ENCODE data around the gene ZNF530. TPM values are rescaled to one million over a fixed set of nuclear protein-coding genes. Genes with fewer than 3 reads are reported as not detected.
A peak's percentile ranks its signal among the peaks of the same experiment; 100 is the strongest.

ZNF530 gene
- total RNA-seq, 2 experiments from 2014 or later: 2.7 to 3.4 TPM

DNA sequence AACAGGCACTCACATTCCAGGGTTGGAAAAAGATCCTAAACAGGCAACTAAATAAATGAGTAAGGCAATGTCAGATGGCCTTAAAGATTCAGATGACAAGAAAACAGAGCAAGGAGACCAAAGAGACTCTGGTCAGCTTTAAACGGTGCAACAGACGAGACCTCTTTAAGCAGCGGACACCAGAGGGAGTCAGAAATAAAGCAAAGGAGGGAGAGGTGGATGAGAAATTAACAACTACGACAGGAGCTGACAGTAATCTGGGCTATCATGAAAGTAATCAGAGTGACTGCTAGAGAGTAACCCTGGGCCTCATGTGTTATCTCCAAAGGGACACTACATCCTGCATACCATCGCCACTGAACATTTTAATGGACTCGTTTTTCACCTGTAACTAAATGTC, 41.2 kb upstream of the ZNF530 start:
- DNase-seq: no peak
- Mint-ChIP-seq H3K4me1 (ENCODE audit: low read depth) (peaks cover 34% of the 10 kb centered on the region), H3K27me3 (peaks cover 9% of the 10 kb centered on the region), H3K36me3 (ENCODE audit: low read depth) (peaks cover 85% of the 10 kb centered on the region), H3K9me3 (peaks cover 16% of the 10 kb centered on the region), H3K27ac (peak overlapping the region; percentile 64), H3K4me3 (peak overlapping the region; percentile 95)
- intact Hi-C loops (cut with DNase I, micrococcal nuclease): loop anchor here (2.0 kb wide), 5 partner anchors 32 to 148 kb away; partner anchors contain the start of genes ZNF549 (in 2 of the 2), ZNF17 (in 1 of the 2), ZNF749 (in 1 of the 2) and ZNF773 (in 1 of the 2)
- Histone ChIP-seq H3K27ac (ENCODE audit: low read depth in 1 of 2, low read length in 2 of 2) (no peak overlapping the region), H3K9me3 (ENCODE audit: control insufficient read depth in 1 of 2, insufficient read depth in 1 of 2, low read length in 2 of 2) (peaks cover 20 to 34% of the 10 kb centered on the region in 2 experiments), H3K4me3 (ENCODE audit: low read length) (peak overlapping the region; percentile 94), H3K36me3 (ENCODE audit: insufficient read depth, low read length) (peaks cover 27% of the 10 kb centered on the region), H3K27me3 (ENCODE audit: control insufficient read depth in 1 of 2, insufficient read depth in 2 of 2, low read length in 2 of 2) (peaks cover 0 to 5% of the 10 kb centered on the region in 2 experiments), H3K4me1 (ENCODE audit: insufficient read depth, low read length) (peaks cover 25% of the 10 kb centered on the region)
- no peak for ATAC-seq (ENCODE audit: poor library complexity)
- ChIA-PET POLR2A (interaction anchor here (1.1 to 1.6 kb wide), 4 partner anchors 20 to 168 kb away, joined by 3 to 6 read pairs (median 4); partner anchors contain the start of genes ZNF416 and ZNF773), CTCF (interaction anchor here (1.1 kb wide), 1 partner anchor 20 kb away, joined by 4 read pairs; the partner anchor contains the start of gene ZNF416)
- TF ChIP-seq, protein P1, sequence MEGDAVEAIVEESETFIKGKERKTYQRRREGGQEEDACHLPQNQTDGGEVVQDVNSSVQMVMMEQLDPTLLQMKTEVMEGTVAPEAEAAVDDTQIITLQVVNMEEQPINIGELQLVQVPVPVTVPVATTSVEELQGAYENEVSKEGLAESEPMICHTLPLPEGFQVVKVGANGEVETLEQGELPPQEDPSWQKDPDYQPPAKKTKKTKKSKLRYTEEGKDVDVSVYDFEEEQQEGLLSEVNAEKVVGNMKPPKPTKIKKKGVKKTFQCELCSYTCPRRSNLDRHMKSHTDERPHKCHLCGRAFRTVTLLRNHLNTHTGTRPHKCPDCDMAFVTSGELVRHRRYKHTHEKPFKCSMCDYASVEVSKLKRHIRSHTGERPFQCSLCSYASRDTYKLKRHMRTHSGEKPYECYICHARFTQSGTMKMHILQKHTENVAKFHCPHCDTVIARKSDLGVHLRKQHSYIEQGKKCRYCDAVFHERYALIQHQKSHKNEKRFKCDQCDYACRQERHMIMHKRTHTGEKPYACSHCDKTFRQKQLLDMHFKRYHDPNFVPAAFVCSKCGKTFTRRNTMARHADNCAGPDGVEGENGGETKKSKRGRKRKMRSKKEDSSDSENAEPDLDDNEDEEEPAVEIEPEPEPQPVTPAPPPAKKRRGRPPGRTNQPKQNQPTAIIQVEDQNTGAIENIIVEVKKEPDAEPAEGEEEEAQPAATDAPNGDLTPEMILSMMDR (IDR thresholded peaks at IDR 0.05): no peak

DNA sequence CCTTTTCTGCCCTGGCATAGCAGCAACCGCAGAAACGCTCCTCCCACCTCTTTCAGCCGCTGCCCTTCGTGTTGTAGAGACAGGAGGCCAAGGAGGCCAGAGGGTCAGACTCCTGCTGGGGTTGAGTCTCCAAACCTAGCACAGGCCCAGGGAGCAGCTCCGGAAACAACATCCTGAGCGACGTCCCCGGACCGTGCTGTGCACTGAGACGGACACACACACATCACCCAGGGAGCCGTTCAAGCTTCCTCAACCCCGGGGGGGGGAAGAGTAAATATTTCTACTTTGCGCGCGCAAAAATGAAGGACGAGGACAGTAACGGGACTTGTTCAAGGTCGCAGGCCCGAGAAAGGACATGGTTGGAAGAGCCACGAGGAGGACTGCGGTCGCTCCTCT, 40.7 kb upstream of the ZNF530 start:
- Histone ChIP-seq H3K4me3 (ENCODE audit: low read length) (peak overlapping the region; percentile 94), H3K27me3 (ENCODE audit: control insufficient read depth in 1 of 2, insufficient read depth in 2 of 2, low read length in 2 of 2) (peaks cover 0 to 5% of the 10 kb centered on the region in 2 experiments), H3K4me1 (ENCODE audit: insufficient read depth, low read length) (peaks cover 25% of the 10 kb centered on the region), H3K9me3 (ENCODE audit: control insufficient read depth in 1 of 2, insufficient read depth in 1 of 2, low read length in 2 of 2) (peaks cover 20 to 29% of the 10 kb centered on the region in 2 experiments), H3K27ac (ENCODE audit: low read depth in 1 of 2, low read length in 2 of 2) (no peak overlapping the region), H3K36me3 (ENCODE audit: insufficient read depth, low read length) (peaks cover 23% of the 10 kb centered on the region)
- H3K4me1 Mint-ChIP-seq (ENCODE audit: low read depth): peaks cover 34% of the 10 kb centered on the region
- peak overlapping the region; percentile 95 for H3K4me3 Mint-ChIP-seq
- POLR2A ChIA-PET: interaction anchor here (1.1 to 1.6 kb wide), 4 partner anchors 20 to 168 kb away, joined by 3 to 6 read pairs (median 4); partner anchors contain the start of genes ZNF416 and ZNF773
- peak overlapping the region; percentile 64 for H3K27ac Mint-ChIP-seq
- CTCF ChIA-PET: interaction anchor here (1.1 kb wide), 1 partner anchor 20 kb away, joined by 4 read pairs; the partner anchor contains the start of gene ZNF416
- H3K36me3 Mint-ChIP-seq (ENCODE audit: low read depth): peaks cover 83% of the 10 kb centered on the region
- ATAC-seq (ENCODE audit: poor library complexity): peak; percentile 15
- H3K9me3 Mint-ChIP-seq: peaks cover 19% of the 10 kb centered on the region
- peaks cover 9% of the 10 kb centered on the region for H3K27me3 Mint-ChIP-seq
- intact Hi-C loops (cut with DNase I, micrococcal nuclease): loop anchor here (1.0 to 2.0 kb wide), 6 partner anchors 20 to 148 kb away; partner anchors contain the start of genes ZNF549 (in 2 of the 2), ZNF17 (in 1 of the 2), ZNF749 (in 1 of the 2) and ZNF773 (in 1 of the 2)
- peak in 6 of 14 experiments; percentile 6 to 32 (median 18) for DNase-seq
- TF ChIP-seq, protein P1 (IDR thresholded peaks at IDR 0.05): no peak

DNA sequence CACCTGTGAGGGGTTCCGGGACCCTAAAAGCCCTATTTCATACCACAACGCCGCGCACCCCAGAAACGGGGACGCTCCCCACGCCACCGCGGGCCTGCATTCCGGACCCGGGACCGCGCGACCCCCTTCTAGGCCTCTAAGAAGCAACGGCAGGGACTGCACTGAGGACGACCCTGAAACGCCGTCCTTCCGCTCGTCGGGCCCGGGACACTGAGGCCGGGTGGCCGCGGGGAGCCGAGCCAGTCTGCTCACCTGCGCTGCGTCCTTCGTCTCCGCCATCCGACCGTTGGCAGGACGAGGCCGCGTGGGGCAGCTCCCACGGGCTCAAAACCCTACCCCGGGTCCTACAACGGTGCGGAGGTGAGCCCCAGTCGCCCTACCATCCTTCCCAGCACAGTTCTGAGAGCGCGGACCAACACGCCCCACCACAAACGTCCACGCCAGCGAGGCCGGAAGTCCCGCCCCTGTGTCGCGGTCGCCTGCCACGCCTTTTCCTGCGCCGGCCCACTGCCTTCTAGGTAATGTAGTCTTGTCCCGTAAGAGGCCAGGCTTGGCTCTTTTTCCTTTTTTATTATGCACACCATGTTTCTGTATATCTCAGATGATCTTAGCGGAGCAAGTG, 40.2 kb upstream of the ZNF530 start, which contains the start of gene ZNF550:
Gene ZNF550, minus strand, starts transcription at position 460 of the 622 bp plus-strand sequence. Its CDS starts 181 bp downstream, at position 279.
- Histone ChIP-seq H3K27ac (ENCODE audit: low read depth in 1 of 2, low read length in 2 of 2) (peak within 1 kb of the TSS; percentile 44 to 45), H3K27me3 (ENCODE audit: control insufficient read depth in 1 of 2, insufficient read depth in 2 of 2, low read length in 2 of 2) (peaks cover 0 to 5% of the 10 kb centered on the region in 2 experiments), H3K9me3 (ENCODE audit: control insufficient read depth in 1 of 2, insufficient read depth in 1 of 2, low read length in 2 of 2) (peaks cover 20 to 30% of the 10 kb centered on the region in 2 experiments), H3K4me3 (ENCODE audit: low read length) (peak within 1 kb of the TSS; percentile 94), H3K36me3 (ENCODE audit: insufficient read depth, low read length) (peaks cover 18% of the 10 kb centered on the region), H3K4me1 (ENCODE audit: insufficient read depth, low read length) (peaks cover 25% of the 10 kb centered on the region)
- peak within 1 kb of the TSS; percentile 95 for H3K4me3 Mint-ChIP-seq
- peaks cover 19% of the 10 kb centered on the region for H3K9me3 Mint-ChIP-seq
- TF ChIP-seq, protein P1 (IDR thresholded peaks at IDR 0.05): no peak
- H3K27me3 Mint-ChIP-seq: peaks cover 9% of the 10 kb centered on the region
- CTCF ChIA-PET: no interaction called here
- intact Hi-C loops (cut with DNase I, micrococcal nuclease): loop anchor here (1.0 to 5.0 kb wide), 7 partner anchors 20 to 149 kb away; partner anchors contain the start of genes ZNF549 (in 2 of the 2), ZNF17 (in 1 of the 2), ZNF211 (in 1 of the 2) and ZNF749 (in 1 of the 2)
- H3K4me1 Mint-ChIP-seq (ENCODE audit: low read depth): peaks cover 34% of the 10 kb centered on the region
- ATAC-seq (ENCODE audit: poor library complexity) (peak; percentile 98), DNase-seq (peak; percentile 77 to 93 (median 86))
- POLR2A ChIA-PET: interaction anchor here (1.1 to 1.5 kb wide), 3 partner anchors 24 to 167 kb away, joined by 3 to 4 read pairs (median 3); partner anchors contain the start of gene ZNF773
- H3K36me3 Mint-ChIP-seq (ENCODE audit: low read depth): peaks cover 78% of the 10 kb centered on the region
- H3K27ac Mint-ChIP-seq: peak within 1 kb of the TSS; percentile 64
